ENCODE data around the gene SLFN11.

The SLFN11 gene

GRCh38 chr17:35368081-35368830 lies 5.2 kb downstream of the SLFN11 start:
- no peaks in the 10 kb centered on the region for H3F3A ChIP-seq (ENCODE audit: control insufficient read depth, insufficient read depth)
- H4K20me1 ChIP-seq (ENCODE audit: control insufficient read depth, insufficient read depth, low read depth, low read length), result no peaks in the 10 kb centered on the region
- H3K4me2 ChIP-seq (ENCODE audit: low read length), result peak overlapping the region; percentile 37; the same call in 1 of the 2 replicates
- peaks cover 11% of the 10 kb centered on the region for H3K4me1 ChIP-seq (ENCODE audit: control insufficient read depth, low read length)
- H3K27me3 ChIP-seq (ENCODE audit: control insufficient read depth, low read length), result peaks cover 9% of the 10 kb centered on the region
- peaks cover 37% of the 10 kb centered on the region for H3K79me2 ChIP-seq (ENCODE audit: control insufficient read depth, low read length)
- no peaks in the 10 kb centered on the region for H3K9me2 ChIP-seq (replicated peaks; ENCODE audit: control insufficient read depth, low read length)
- H3K4me3 ChIP-seq (ENCODE audit: low read length), result no peak overlapping the region; the same call in 1 of the 2 replicates
- TF ChIP-seq CTCF (IDR thresholded peaks at IDR 0.05; ENCODE audit: low read depth, low read length, poor library complexity, severe bottlenecking), result no peak
- no peak for TF ChIP-seq EZH2phosphoT487 (IDR thresholded peaks at IDR 0.05; ENCODE audit: borderline replicate concordance, low read length)
- H3K27ac ChIP-seq (ENCODE audit: low read depth, low read length), result no peak overlapping the region
- peaks cover 13% of the 10 kb centered on the region for H3K36me3 ChIP-seq (ENCODE audit: control insufficient read depth, low read length)
- H3K9me3 ChIP-seq (ENCODE audit: control insufficient read depth, insufficient read depth, low read length), result peaks cover 16% of the 10 kb centered on the region

- Histone ChIP-seq H3K4me3 (ENCODE audit: low read length) (no peak overlapping the region), H3K79me2 (ENCODE audit: control insufficient read depth, low read length) (peaks cover 3% of the 10 kb centered on the region; the same call in 1 of the 2 replicates), H3K36me3 (ENCODE audit: control insufficient read depth, low read length) (peaks cover 6% of the 10 kb centered on the region; the same call in 1 of the 2 replicates), H3F3A (ENCODE audit: control insufficient read depth, insufficient read depth) (no peaks in the 10 kb centered on the region), H3K9me2 (replicated peaks; ENCODE audit: control insufficient read depth, low read length) (no peaks in the 10 kb centered on the region), H4K20me1 (ENCODE audit: control insufficient read depth, insufficient read depth, low read depth, low read length) (no peaks in the 10 kb centered on the region), H3K9me3 (ENCODE audit: control insufficient read depth, insufficient read depth, low read length) (no peaks in the 10 kb centered on the region), H3K4me1 (ENCODE audit: control insufficient read depth, low read length) (no peaks in the 10 kb centered on the region), H3K27me3 (ENCODE audit: control insufficient read depth, low read length) (no peaks in the 10 kb centered on the region), H3K27ac (ENCODE audit: low read depth, low read length) (no peak overlapping the region), H3K4me2 (ENCODE audit: low read length) (no peak overlapping the region)
- no peak for TF ChIP-seq EZH2phosphoT487 (IDR thresholded peaks at IDR 0.05; ENCODE audit: borderline replicate concordance, low read length)
- TF ChIP-seq CTCF (IDR thresholded peaks at IDR 0.05; ENCODE audit: low read depth, low read length, poor library complexity, severe bottlenecking), result no peak
These were observed 12.4 kb downstream of the SLFN11 start for GRCh38 chr17:35361027-35361426.

DNA sequence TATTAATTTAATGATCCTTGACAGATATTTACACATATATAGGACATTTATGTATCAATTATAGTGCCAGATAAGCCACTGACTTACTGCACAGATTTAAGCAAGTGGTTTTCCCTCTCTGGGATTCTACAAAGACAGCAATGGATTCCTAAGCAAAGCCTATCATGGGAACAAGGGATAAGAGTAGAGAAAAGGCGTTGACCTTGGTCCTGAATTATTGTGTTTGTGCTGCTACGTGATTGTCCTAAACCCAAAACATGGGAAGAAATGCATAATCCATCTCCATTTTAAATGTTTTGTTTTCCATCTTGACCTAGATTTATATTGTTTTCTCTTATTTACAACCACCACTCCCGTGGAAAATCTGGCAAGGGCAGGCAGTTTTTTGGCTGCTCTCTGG lies 14.0 kb downstream of the SLFN11 start:
- no peaks in the 10 kb centered on the region for H3K9me3 ChIP-seq (ENCODE audit: control insufficient read depth, insufficient read depth, low read length)
- no peak overlapping the region for H3K4me2 ChIP-seq (ENCODE audit: low read length)
- no peak overlapping the region for H3K27ac ChIP-seq (ENCODE audit: low read depth, low read length)
- no peaks in the 10 kb centered on the region for H3K4me1 ChIP-seq (ENCODE audit: control insufficient read depth, low read length)
- H3K9me2 ChIP-seq (replicated peaks; ENCODE audit: control insufficient read depth, low read length), result no peaks in the 10 kb centered on the region
- H3K4me3 ChIP-seq (ENCODE audit: low read length), result no peak overlapping the region
- no peaks in the 10 kb centered on the region for H3F3A ChIP-seq (ENCODE audit: control insufficient read depth, insufficient read depth)
- H3K27me3 ChIP-seq (ENCODE audit: control insufficient read depth, low read length), result no peaks in the 10 kb centered on the region
- TF ChIP-seq EZH2phosphoT487 (IDR thresholded peaks at IDR 0.05; ENCODE audit: borderline replicate concordance, low read length) (no peak), CTCF (IDR thresholded peaks at IDR 0.05; ENCODE audit: low read depth, low read length, poor library complexity, severe bottlenecking) (no peak)
- peaks cover 3% of the 10 kb centered on the region; the same call in 1 of the 2 replicates for H3K79me2 ChIP-seq (ENCODE audit: control insufficient read depth, low read length)
- H3K36me3 ChIP-seq (ENCODE audit: control insufficient read depth, low read length), result peaks cover 6% of the 10 kb centered on the region; the same call in 1 of the 2 replicates
- H4K20me1 ChIP-seq (ENCODE audit: control insufficient read depth, insufficient read depth, low read depth, low read length), result no peaks in the 10 kb centered on the region
